ENCODE results near the gene DPH1. TPM values are rescaled to one million over a fixed set of nuclear protein-coding genes. Genes with fewer than 3 reads are reported as not detected.

Gene DPH1
- total and polyA plus RNA-seq, 4 donors: 9.8 to 24.6 (median 19.4) TPM

GRCh38 chr17:2044263-2044894, 14.4 kb downstream of the DPH1 start:
- Histone ChIP-seq H3K27ac (ENCODE audit: low read depth in 1 of 2, low read length in 2 of 2) (no peak overlapping the region), H3K9me3 (ENCODE audit: control insufficient read depth in 4 of 4, low read length in 3 of 4) (no peaks in the 10 kb centered on the region), H3K4me1 (ENCODE audit: control insufficient read depth in 4 of 4, insufficient read depth in 4 of 4, low read length in 3 of 4) (peaks cover 6 to 26% (median 16%) of the 10 kb centered on the region in 4 donors), H3K36me3 (ENCODE audit: control insufficient read depth in 4 of 4, insufficient read depth in 3 of 4, low read depth in 1 of 4, low read length in 3 of 4) (peaks cover 0 to 4% (median 1%) of the 10 kb centered on the region in 4 donors), H3K27me3 (ENCODE audit: control insufficient read depth in 4 of 4, insufficient read depth in 4 of 4, low read length in 3 of 4) (no peaks in the 10 kb centered on the region), H3K4me3 (ENCODE audit: low read depth in 1 of 3, low read length in 3 of 3) (no peak overlapping the region), H3K9ac (ENCODE audit: low read depth in 1 of 2, low read length in 2 of 2) (no peak overlapping the region)
- WGBS: 94% methylated on average over 5 of the region's 5 CpGs
- no peak for DNase-seq (ENCODE audit: low spot score)
- no peak for TF ChIP-seq YY1 (IDR thresholded peaks at IDR 0.05)
- no peak for TF ChIP-seq JUND (IDR thresholded peaks at IDR 0.05)
- TF ChIP-seq TAF1 (conservative IDR thresholded peaks at IDR 0.05): no peak
- no peak for TF ChIP-seq REST (IDR thresholded peaks at IDR 0.05)
- TF ChIP-seq RAD21 (IDR thresholded peaks at IDR 0.05): no peak
- no peak for TF ChIP-seq SP1 (IDR thresholded peaks at IDR 0.05)
- no peak for TF ChIP-seq CTCF (IDR thresholded peaks at IDR 0.05; ENCODE audit: low read depth, low read length, missing input control)
- no peak for TF ChIP-seq FOXA2 (IDR thresholded peaks at IDR 0.05)
- TF ChIP-seq HNF4A (conservative IDR thresholded peaks at IDR 0.05): no peak
- no peak for TF ChIP-seq EGR1 (IDR thresholded peaks at IDR 0.05; ENCODE audit: low read depth in 2 of 2)
- no peak for TF ChIP-seq ATF3 (IDR thresholded peaks at IDR 0.05)
- no peak for TF ChIP-seq RXRA (IDR thresholded peaks at IDR 0.05)

GRCh38 chr17:2047590-2047989, 17.6 kb downstream of the DPH1 start:
- Histone ChIP-seq H3K9me3 (ENCODE audit: control insufficient read depth in 4 of 4, low read length in 3 of 4) (no peaks in the 10 kb centered on the region), H3K36me3 (ENCODE audit: control insufficient read depth in 4 of 4, insufficient read depth in 3 of 4, low read depth in 1 of 4, low read length in 3 of 4) (peaks cover 0 to 4% (median 0%) of the 10 kb centered on the region in 4 donors), H3K9ac (ENCODE audit: low read depth in 1 of 2, low read length in 2 of 2) (no peak overlapping the region), H3K4me3 (ENCODE audit: low read depth in 1 of 3, low read length in 3 of 3) (no peak overlapping the region), H3K27me3 (ENCODE audit: control insufficient read depth in 4 of 4, insufficient read depth in 4 of 4, low read length in 3 of 4) (peaks cover 0 to 2% (median 0%) of the 10 kb centered on the region in 4 donors), H3K27ac (ENCODE audit: low read depth in 1 of 2, low read length in 2 of 2) (no peak overlapping the region), H3K4me1 (ENCODE audit: control insufficient read depth in 4 of 4, insufficient read depth in 4 of 4, low read length in 3 of 4) (peaks cover 6 to 17% (median 11%) of the 10 kb centered on the region in 4 donors)
- TF ChIP-seq ZBTB33 (IDR thresholded peaks at IDR 0.05) (no peak), ATF3 (IDR thresholded peaks at IDR 0.05) (no peak), TAF1 (conservative IDR thresholded peaks at IDR 0.05) (no peak), HNF4A (conservative IDR thresholded peaks at IDR 0.05) (no peak), FOXA1 (IDR thresholded peaks at IDR 0.05) (no peak), YY1 (IDR thresholded peaks at IDR 0.05) (no peak)
- DNase-seq (ENCODE audit: low spot score): no peak
- 89% methylated on average over 6 of the region's 6 CpGs for WGBS

All from liver (tissue), 9 donors.